ENCODE results near the gene MAGEF1. TPM values are rescaled to one million over a fixed set of nuclear protein-coding genes. Genes with fewer than 3 reads are reported as not detected.

MAGEF1 gene
- total and polyA plus RNA-seq, 2 of the 13 experiments (the other 11 are each of a cell fraction or from before 2014, with no cell fraction given), result 26.0 to 62.4 TPM

GRCh38 chr3:184711493-184712247 lies at the start of gene MAGEF1 (continued):
- TF ChIP-seq THAP8 (CRISPR knock-in tag; IDR thresholded peaks at IDR 0.05; ENCODE audit: borderline replicate concordance) (no peak), TEF (CRISPR knock-in tag; IDR thresholded peaks at IDR 0.05) (0 out of 2 replicates have a peak, but pooled peaks have one; percentile 17), ZNF704 (CRISPR knock-in tag; IDR thresholded peaks at IDR 0.05; ENCODE audit: borderline replicate concordance) (0 out of 2 replicates have a peak, but pooled peaks have one; percentile 64), ZNF24 (IDR thresholded peaks at IDR 0.05) (no peak), ZNF510 (CRISPR knock-in tag; IDR thresholded peaks at IDR 0.05; ENCODE audit: low read depth) (no peak), ARID5B (CRISPR knock-in tag; IDR thresholded peaks at IDR 0.05) (peak; percentile 51; the same call in 1 of the 2 replicates), ZNF841 (CRISPR knock-in tag; IDR thresholded peaks at IDR 0.05; ENCODE audit: borderline replicate concordance) (no peak), STAG1 (CRISPR knock-in tag; IDR thresholded peaks at IDR 0.05) (no peak), FOXM1 (CRISPR knock-in tag; IDR thresholded peaks at IDR 0.05) (0 out of 2 replicates have a peak, but pooled peaks have one; percentile 9), TRAFD1 (CRISPR knock-in tag; IDR thresholded peaks at IDR 0.05; ENCODE audit: borderline replicate concordance) (no peak), ZNF484 (CRISPR knock-in tag; IDR thresholded peaks at IDR 0.05; ENCODE audit: borderline replicate concordance, low read depth) (no peak), IKZF1 (IDR thresholded peaks at IDR 0.05) (no peak), SUZ12 (IDR thresholded peaks at IDR 0.05; ENCODE audit: low read depth, low read length) (no peak), ZNF644 (CRISPR knock-in tag; IDR thresholded peaks at IDR 0.05; ENCODE audit: low read depth) (no peak), KLF11 (CRISPR knock-in tag; IDR thresholded peaks at IDR 0.05) (no peak), CERS6 (CRISPR knock-in tag; IDR thresholded peaks at IDR 0.05) (0 out of 2 replicates have a peak, but pooled peaks have one; percentile 46), EHMT2 (IDR thresholded peaks at IDR 0.05; ENCODE audit: borderline replicate concordance, low read depth, low read length) (no peak), ATRX (CRISPR knock-in tag; IDR thresholded peaks at IDR 0.05; ENCODE audit: borderline replicate concordance) (no peak), ZBTB3 (CRISPR knock-in tag; IDR thresholded peaks at IDR 0.05; ENCODE audit: borderline replicate concordance, low read depth) (no peak), HDAC1 (CRISPR knock-in tag; IDR thresholded peaks at IDR 0.05) (peak; percentile 92), POLR2AphosphoS5 (IDR thresholded peaks at IDR 0.05; ENCODE audit: low read depth, low read length) (peak; percentile 77)
